Omental fat pad (tissue), 4 donors: ENCODE measurements around the gene SYNPO2. TPM values are rescaled to one million over a fixed set of nuclear protein-coding genes. Genes with fewer than 3 reads are reported as not detected.

Experiments
- ATAC-seq: fragments of 150-250 bp; one replicate; pipeline ENCODE4 v1.9.1; 2016; ENCODE audit warnings: mild to moderate bottlenecking, moderate library complexity; ENCODE audit not compliant: low FRiP score
- DNase-seq: peaks from one replicate; pipeline ENCODE4 v3.0.0-alpha.2; 2019; ENCODE audit warnings: low spot score
- CTCF ChIP-seq, 3 donors: fragments of 450-650 bp; IDR thresholded peaks; one replicate each; pipeline ENCODE4 v1.5.1; 2016 to 2017; ENCODE audit warnings: antibody characterized with exemption in 3 of 3, mild to moderate bottlenecking in 3 of 3, moderate library complexity in 2 of 3
- total RNA-seq, 4 donors: library from RNA; depleted of rRNA; stranded (reverse); fragments of >200 nt; gene quantifications; one replicate each; pipeline ENCODE4 v1.1.0, GENCODE V29; 2016

SYNPO2 gene
- total RNA-seq, 4 donors from 2014 or later = 23.3 to 72.0 (median 41.3) TPM

DNA sequence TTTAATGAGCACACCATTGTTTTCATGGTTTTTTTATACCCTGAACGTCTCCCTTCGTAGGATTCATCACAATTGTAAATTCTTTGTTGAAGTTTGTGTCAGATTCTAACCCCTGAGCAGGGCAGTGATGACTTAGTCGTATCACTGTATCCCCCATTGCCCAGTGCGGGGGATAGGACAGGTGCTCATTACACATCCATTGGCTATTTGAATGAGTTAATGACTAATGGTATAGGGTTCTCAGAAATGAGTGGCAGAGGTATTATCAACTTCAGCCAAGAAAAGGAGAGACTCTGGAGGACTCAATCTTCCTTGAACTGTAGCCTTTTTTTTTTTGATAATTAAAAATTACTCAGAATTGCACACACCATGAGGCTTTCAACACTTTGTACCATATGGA lies 64.6 kb downstream of the SYNPO2 start:
- DNase-seq (no peak), ATAC-seq (no peak)
- TF ChIP-seq CTCF (IDR thresholded peaks at IDR 0.05) = no peak

GRCh38 chr4:118954246-118954645 lies 65.6 kb downstream of the SYNPO2 start:
- DNase-seq (no peak), ATAC-seq (no peak)
- no peak for TF ChIP-seq CTCF (IDR thresholded peaks at IDR 0.05)

GRCh38 chr4:118955515-118955914 lies 66.9 kb downstream of the SYNPO2 start:
- ATAC-seq (no peak), DNase-seq (no peak)
- TF ChIP-seq CTCF (IDR thresholded peaks at IDR 0.05) = no peak

DNA sequence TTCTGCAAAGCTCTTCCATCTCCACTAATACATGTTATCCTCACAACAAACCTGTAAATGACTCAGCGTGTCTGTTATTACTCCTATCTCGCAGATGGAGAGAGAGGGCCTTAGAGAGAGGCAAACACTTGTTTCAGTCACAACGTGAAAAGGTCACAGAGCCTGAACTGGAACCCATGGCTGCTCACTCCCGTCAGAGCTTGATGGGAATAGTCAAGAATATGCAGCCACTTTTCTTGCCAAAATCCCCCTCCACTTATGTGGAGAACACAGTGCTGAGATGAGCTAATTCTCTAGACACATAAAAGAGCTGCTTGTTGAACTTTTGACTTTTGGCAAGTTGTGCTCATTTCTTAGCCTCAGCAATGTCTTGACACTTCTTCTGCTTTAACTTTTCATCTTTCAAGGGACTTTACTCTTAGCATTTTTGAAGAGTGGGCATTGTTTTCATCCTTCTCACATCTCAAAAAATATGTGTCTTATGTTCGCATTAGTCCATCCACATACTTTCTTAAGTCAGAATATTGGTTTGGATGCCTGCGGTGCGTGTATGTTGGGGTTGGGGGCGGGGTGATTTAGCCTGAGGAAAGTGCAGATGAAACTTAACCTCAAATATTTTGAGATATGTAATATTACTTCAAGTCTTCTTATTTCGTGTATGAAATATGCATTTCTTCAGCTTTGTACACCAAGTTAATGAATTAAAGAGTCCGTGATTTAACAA lies 69.2 kb downstream of the SYNPO2 start:
- TF ChIP-seq CTCF (IDR thresholded peaks at IDR 0.05) = no peak
- peak; percentile 46 for ATAC-seq
- DNase-seq = no peak

DNA sequence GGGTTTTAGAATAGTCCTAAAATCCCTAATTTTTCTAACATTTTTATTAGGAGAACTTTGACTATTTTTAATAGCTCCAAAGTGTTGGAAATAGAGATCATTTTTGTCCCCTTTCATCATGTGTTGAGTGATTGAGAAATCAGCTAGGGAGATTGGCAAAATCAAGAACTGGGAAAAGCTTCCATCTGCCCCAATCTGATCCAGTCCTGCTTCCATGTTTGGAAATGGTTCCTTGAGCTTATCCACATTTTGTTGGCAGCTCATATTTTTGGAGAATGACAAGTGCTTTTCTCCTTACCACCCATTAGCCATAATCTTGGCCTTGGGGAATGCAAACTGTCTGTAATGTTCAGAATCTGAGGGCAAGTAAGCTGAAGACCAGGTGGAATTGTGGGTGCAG lies 73.9 kb downstream of the SYNPO2 start:
- DNase-seq = no peak
- TF ChIP-seq CTCF (IDR thresholded peaks at IDR 0.05) = no peak
- no peak for ATAC-seq

- ATAC-seq = peak; percentile 49
These were observed 76.3 kb downstream of the SYNPO2 start for GRCh38 chr4:118964891-118965411.

More at GRCh38 chr4:118964891-118965411, 76.3 kb downstream of the SYNPO2 start:
- DNase-seq = no peak
- no peak for TF ChIP-seq CTCF (IDR thresholded peaks at IDR 0.05)
